Left ventricle myocardium inferior (tissue), 1 donor: Measurements from ENCODE around the gene NADSYN1. TPM values are rescaled to one million over a fixed set of nuclear protein-coding genes. Genes with fewer than 3 reads are reported as not detected.

Experiments used
- DNase-seq: peaks from one replicate; pipeline ENCODE4 v3.0.0-alpha.2; 2020
- H3K27ac ChIP-seq: fragments of 200-600 bp; replicated peaks from 2 replicates; pipeline ENCODE4 v1.8.0; 2021
- H3K27me3 ChIP-seq: fragments of 200-600 bp; 2 replicates; pipeline ENCODE4 v1.8.0; 2021; ENCODE audit warnings: low read depth
- H3K36me3 ChIP-seq: fragments of 200-600 bp; 2 replicates; pipeline ENCODE4 v1.8.0; 2021
- H3K4me1 ChIP-seq: fragments of 200-600 bp; 2 replicates; pipeline ENCODE4 v1.8.0; 2021
- H3K4me3 ChIP-seq: fragments of 200-600 bp; 2 replicates; pipeline ENCODE4 v1.8.0; 2021; ENCODE audit warnings: mild to moderate bottlenecking, moderate library complexity
- H3K9me3 ChIP-seq: fragments of 200-600 bp; replicated peaks from 2 replicates; pipeline ENCODE4 v1.8.0; 2021
- CTCF ChIP-seq: fragments of 200-600 bp; IDR thresholded peaks from 2 replicates; pipeline ENCODE4 v1.8.0; 2021; ENCODE audit warnings: antibody characterized with exemption, mild to moderate bottlenecking, borderline replicate concordance
- intact Hi-C: fragments of 100-400 bp; cut with micrococcal nuclease; formaldehyde crosslinking; loops from one replicate; pipeline ENCODE4 v1.11.0; 2022
- total RNA-seq: library from RNA; stranded (reverse); fragmentation: NEBNext Ultra II Directional; extraction: Animal tissue kit (Norgen Biotek cat#: 25700); gene quantifications from one replicate; pipeline ENCODE4 v1.2.1, GENCODE V29; 2021
- donor health status: DM: no; HTN: yes; CAD: no; lungs with severe emphysema.

Gene NADSYN1
- total RNA-seq, 1 donor from 2014 or later, result 17.5 TPM

- H3K4me1 ChIP-seq, result peaks cover 17% of the 10 kb centered on the region
Measured at GRCh38 chr11:71443736-71444445, 9.1 kb upstream of the NADSYN1 start.

GRCh38 chr11:71444811-71445210 lies 8.2 kb upstream of the NADSYN1 start:
- H3K9me3 ChIP-seq, result peaks cover 11% of the 10 kb centered on the region
- intact Hi-C loops, result no loop called here
- no peak for TF ChIP-seq CTCF
- no peaks in the 10 kb centered on the region for H3K27me3 ChIP-seq
- no peak overlapping the region for H3K27ac ChIP-seq
- H3K36me3 ChIP-seq, result peaks cover 63% of the 10 kb centered on the region
- H3K4me3 ChIP-seq, result no peak overlapping the region
- peaks cover 27% of the 10 kb centered on the region for H3K4me1 ChIP-seq
- DNase-seq, result no peak

More at GRCh38 chr11:71443736-71444445, 9.1 kb upstream of the NADSYN1 start:
- Histone ChIP-seq H3K27ac (no peak overlapping the region), H3K4me3 (no peak overlapping the region), H3K9me3 (peaks cover 11% of the 10 kb centered on the region), H3K36me3 (peaks cover 72% of the 10 kb centered on the region), H3K27me3 (no peaks in the 10 kb centered on the region)
- no peak for TF ChIP-seq CTCF
- no peak for DNase-seq
- intact Hi-C loops, result no loop called here

GRCh38 chr11:71446150-71446549 lies 6.9 kb upstream of the NADSYN1 start:
- H3K27ac ChIP-seq, result no peak overlapping the region
- peaks cover 11% of the 10 kb centered on the region for H3K9me3 ChIP-seq
- no peak for DNase-seq
- intact Hi-C loops, result no loop called here
- TF ChIP-seq CTCF, result no peak
- peaks cover 28% of the 10 kb centered on the region for H3K4me1 ChIP-seq
- peaks cover 53% of the 10 kb centered on the region for H3K36me3 ChIP-seq
- no peaks in the 10 kb centered on the region for H3K27me3 ChIP-seq
- no peak overlapping the region for H3K4me3 ChIP-seq

GRCh38 chr11:71446942-71447688 lies 5.9 kb upstream of the NADSYN1 start:
- Histone ChIP-seq H3K9me3 (peaks cover 11% of the 10 kb centered on the region), H3K4me1 (peaks cover 33% of the 10 kb centered on the region), H3K36me3 (peaks cover 44% of the 10 kb centered on the region), H3K27ac (peak overlapping the region; percentile 66), H3K4me3 (peak overlapping the region; percentile 76), H3K27me3 (no peaks in the 10 kb centered on the region)
- DNase-seq, result no peak
- no peak for TF ChIP-seq CTCF
- intact Hi-C loops, result no loop called here

GRCh38 chr11:71447791-71448256 lies 5.2 kb upstream of the NADSYN1 start:
- peaks cover 40% of the 10 kb centered on the region for H3K4me1 ChIP-seq
- peak overlapping the region; percentile 66 for H3K27ac ChIP-seq
- H3K36me3 ChIP-seq, result peaks cover 37% of the 10 kb centered on the region
- intact Hi-C loops, result no loop called here
- peaks cover 11% of the 10 kb centered on the region for H3K9me3 ChIP-seq
- no peaks in the 10 kb centered on the region for H3K27me3 ChIP-seq
- DNase-seq, result no peak
- peak overlapping the region; percentile 76 for H3K4me3 ChIP-seq
- no peak for TF ChIP-seq CTCF
